ENCODE measurements around the gene FBF1. TPM values are rescaled to one million over a fixed set of nuclear protein-coding genes. Genes with fewer than 3 reads are reported as not detected.
A peak's percentile ranks its signal among the peaks of the same experiment; 100 is the strongest.

Gene FBF1
- total RNA-seq, 1 experiment from 2014 or later: 8.3 TPM

DNA sequence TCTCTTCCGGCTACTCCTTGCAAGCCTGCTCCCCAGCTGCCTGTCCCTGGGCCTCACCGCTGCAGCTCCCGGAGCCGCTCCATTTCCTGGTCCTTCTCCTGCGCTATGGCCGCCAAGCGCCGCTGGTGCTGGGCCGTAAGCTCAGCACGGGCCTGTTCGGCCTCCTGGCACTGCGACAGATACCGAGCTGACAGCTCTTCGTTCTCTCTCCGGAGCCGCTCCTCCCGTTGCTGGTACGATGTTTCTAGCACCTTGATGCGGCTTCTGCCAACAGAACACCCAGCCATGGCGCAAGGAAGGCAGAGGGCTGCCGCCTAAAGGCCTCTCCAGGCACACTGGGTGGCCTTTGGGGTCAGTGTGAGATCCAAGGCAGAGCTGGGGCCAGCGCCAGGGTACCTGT lies 21.2 kb downstream of the FBF1 start:
- H3T11ph ChIP-seq (ENCODE audit: low read length): no peak overlapping the region
- no peaks in the 10 kb centered on the region for H3K79me1 ChIP-seq (ENCODE audit: insufficient read depth, low read depth, low read length, poor library complexity, severe bottlenecking)
- H2BK12ac ChIP-seq (ENCODE audit: insufficient read length, low read depth, low read length): no peak overlapping the region
- H2BK20ac ChIP-seq (ENCODE audit: low read depth, low read length, poor library complexity, severe bottlenecking): no peak overlapping the region
- H3K9me3 ChIP-seq (ENCODE audit: control insufficient read depth, low read depth, low read length): no peaks in the 10 kb centered on the region
- TF ChIP-seq, protein P1, sequence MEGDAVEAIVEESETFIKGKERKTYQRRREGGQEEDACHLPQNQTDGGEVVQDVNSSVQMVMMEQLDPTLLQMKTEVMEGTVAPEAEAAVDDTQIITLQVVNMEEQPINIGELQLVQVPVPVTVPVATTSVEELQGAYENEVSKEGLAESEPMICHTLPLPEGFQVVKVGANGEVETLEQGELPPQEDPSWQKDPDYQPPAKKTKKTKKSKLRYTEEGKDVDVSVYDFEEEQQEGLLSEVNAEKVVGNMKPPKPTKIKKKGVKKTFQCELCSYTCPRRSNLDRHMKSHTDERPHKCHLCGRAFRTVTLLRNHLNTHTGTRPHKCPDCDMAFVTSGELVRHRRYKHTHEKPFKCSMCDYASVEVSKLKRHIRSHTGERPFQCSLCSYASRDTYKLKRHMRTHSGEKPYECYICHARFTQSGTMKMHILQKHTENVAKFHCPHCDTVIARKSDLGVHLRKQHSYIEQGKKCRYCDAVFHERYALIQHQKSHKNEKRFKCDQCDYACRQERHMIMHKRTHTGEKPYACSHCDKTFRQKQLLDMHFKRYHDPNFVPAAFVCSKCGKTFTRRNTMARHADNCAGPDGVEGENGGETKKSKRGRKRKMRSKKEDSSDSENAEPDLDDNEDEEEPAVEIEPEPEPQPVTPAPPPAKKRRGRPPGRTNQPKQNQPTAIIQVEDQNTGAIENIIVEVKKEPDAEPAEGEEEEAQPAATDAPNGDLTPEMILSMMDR (conservative IDR thresholded peaks at IDR 0.05): no peak
- no peaks in the 10 kb centered on the region for H3K27me3 Mint-ChIP-seq (ENCODE audit: low read depth)
- no peaks in the 10 kb centered on the region for H3K79me2 ChIP-seq (ENCODE audit: insufficient read depth, low read length)
- H3K27ac ChIP-seq (ENCODE audit: insufficient read length, low read depth, low read length): no peak overlapping the region
- H3K9ac ChIP-seq (ENCODE audit: extremely low read depth, insufficient read length, low read length): no peak overlapping the region
- H2BK5ac ChIP-seq (ENCODE audit: insufficient read length, low read length): no peak overlapping the region
- no peaks in the 10 kb centered on the region for H3K4me1 ChIP-seq (ENCODE audit: insufficient read depth, low read length)
- H3K36me3 Mint-ChIP-seq (ENCODE audit: insufficient read depth in 1 of 3, low read depth in 3 of 3): peaks cover 2 to 24% (median 4%) of the 10 kb centered on the region in 3 experiments; a peak in 6 of 7 replicates
- H3K14ac ChIP-seq (ENCODE audit: insufficient read depth, low read length): no peak overlapping the region; the same call in 1 of the 2 replicates
- WGBS (ENCODE audit: extremely low coverage, insufficient read length, low lambda C conversion rate): no CpG with 5 or more reads among the region's 22 CpGs
- no peaks in the 10 kb centered on the region for H3K27me3 ChIP-seq (ENCODE audit: insufficient read depth, low read length)
- H3K27ac Mint-ChIP-seq: peak overlapping the region in 2 of 3 experiments; percentile 3 to 23; a peak in 1 of 7 replicates
- H3K4me2 ChIP-seq (ENCODE audit: insufficient read depth, insufficient read length, low read length): no peak overlapping the region
- no peak overlapping the region for H2AFZ ChIP-seq (ENCODE audit: low read length)
- H2AK5ac ChIP-seq (ENCODE audit: insufficient read length, low read length): no peak overlapping the region
- H3K56ac ChIP-seq (ENCODE audit: insufficient read length, low read depth, low read length): no peak overlapping the region
- no peak overlapping the region for H3K18ac ChIP-seq (ENCODE audit: insufficient read length, low read depth, low read length)
- no peak overlapping the region for H3K4me3 Mint-ChIP-seq
- no peak for DNase-seq
- H3K9me3 Mint-ChIP-seq: no peaks in the 10 kb centered on the region
- H4K20me1 ChIP-seq (ENCODE audit: control insufficient read depth, insufficient read depth, insufficient read length): no peaks in the 10 kb centered on the region
- no peak overlapping the region for H3K23ac ChIP-seq (ENCODE audit: insufficient read length, low read depth, low read length)
- H4K5ac ChIP-seq (ENCODE audit: insufficient read length, low read depth, low read length): no peak overlapping the region
- H3K4me1 Mint-ChIP-seq: no peaks in the 10 kb centered on the region
- H3K23me2 ChIP-seq (ENCODE audit: insufficient read length, low read depth, low read length, poor library complexity, severe bottlenecking): no peaks in the 10 kb centered on the region
- no peak overlapping the region for H4K8ac ChIP-seq (replicated peaks; ENCODE audit: insufficient read length, low read depth, low read length)
- 0 out of 2 replicates have a peak overlapping the region, but pooled peaks have one; percentile 38 for H2BK15ac ChIP-seq (ENCODE audit: low read depth, low read length)
- no peak overlapping the region for H4K91ac ChIP-seq (ENCODE audit: insufficient read length, low read depth, low read length)
- H2BK120ac ChIP-seq (ENCODE audit: low read depth, low read length, poor library complexity, severe bottlenecking): no peak overlapping the region
- H3K4ac ChIP-seq (ENCODE audit: low read depth, low read length): no peak overlapping the region

Data from H9 (cell line).